ENCODE results near the gene IL10RB.
A peak's percentile ranks its signal among the peaks of the same experiment; 100 is the strongest.
"Not testable (repeated sequence)": the region's sequence is repeated elsewhere in the genome, so short reads cannot be mapped to it uniquely, and the experiment has no call there.

IL10RB gene

GRCh38 chr21:33241846-33242245 lies 24.3 kb upstream of the IL10RB start:
- DNase-seq (ENCODE audit: low spot score): no peak

- not testable (repeated sequence) for DNase-seq (ENCODE audit: low spot score)
These were observed 23.3 kb upstream of the IL10RB start for GRCh38 chr21:33242846-33243245.

GRCh38 chr21:33244082-33244778 lies 21.9 kb upstream of the IL10RB start:
- no peak for DNase-seq (ENCODE audit: low spot score)

- DNase-seq (ENCODE audit: low spot score): no peak
These were observed 21.4 kb upstream of the IL10RB start for GRCh38 chr21:33244779-33245105.

- DNase-seq (ENCODE audit: low spot score): no peak
These were observed 20.8 kb upstream of the IL10RB start for GRCh38 chr21:33245289-33245918.

GRCh38 chr21:33246506-33246905 lies 19.7 kb upstream of the IL10RB start:
- DNase-seq (ENCODE audit: low spot score): no peak

GRCh38 chr21:33246963-33247362 lies 19.2 kb upstream of the IL10RB start:
- no peak for DNase-seq (ENCODE audit: low spot score)

GRCh38 chr21:33247599-33247998 lies 18.6 kb upstream of the IL10RB start:
- DNase-seq (ENCODE audit: low spot score): no peak

GRCh38 chr21:33249331-33250002 lies 16.7 kb upstream of the IL10RB start:
- no peak for DNase-seq (ENCODE audit: low spot score)

- no peak for DNase-seq (ENCODE audit: low spot score)
These were observed 15.0 kb upstream of the IL10RB start for GRCh38 chr21:33251119-33251518.

- DNase-seq (ENCODE audit: low spot score): not testable (repeated sequence)
These were observed 12.8 kb upstream of the IL10RB start for GRCh38 chr21:33253382-33253781.

- DNase-seq (ENCODE audit: low spot score): no peak
These were observed 11.4 kb upstream of the IL10RB start for GRCh38 chr21:33254766-33255165.

GRCh38 chr21:33255404-33255803 lies 10.8 kb upstream of the IL10RB start:
- no peak for DNase-seq (ENCODE audit: low spot score)

- DNase-seq (ENCODE audit: low spot score): no peak
These were observed 10.1 kb upstream of the IL10RB start for GRCh38 chr21:33256019-33256418.

- no peak for DNase-seq (ENCODE audit: low spot score)
These were observed 8.9 kb upstream of the IL10RB start for GRCh38 chr21:33257094-33257803.

GRCh38 chr21:33258475-33258874 lies 7.7 kb upstream of the IL10RB start:
- DNase-seq (ENCODE audit: low spot score): no peak

- DNase-seq (ENCODE audit: low spot score): no peak
These were observed 6.7 kb upstream of the IL10RB start for GRCh38 chr21:33259428-33259827.

- DNase-seq (ENCODE audit: low spot score): no peak
These were observed 6.2 kb upstream of the IL10RB start for GRCh38 chr21:33259995-33260394.

- DNase-seq (ENCODE audit: low spot score): no peak
These were observed 4.5 kb upstream of the IL10RB start for GRCh38 chr21:33261635-33262034.

- DNase-seq (ENCODE audit: low spot score): no peak
These were observed 3.2 kb upstream of the IL10RB start for GRCh38 chr21:33262921-33263320.

- no peak for DNase-seq (ENCODE audit: low spot score)
These were observed 1.6 kb upstream of the IL10RB start for GRCh38 chr21:33264561-33264960.

GRCh38 chr21:33265664-33266049 lies 510 bp upstream of the IL10RB start:
- DNase-seq (ENCODE audit: low spot score): no peak

GRCh38 chr21:33266789-33267135 lies 595 bp downstream of the IL10RB start:
- DNase-seq (ENCODE audit: low spot score): peak; percentile 33
